ENCODE measurements around the gene DENR.
A peak's percentile ranks its signal among the peaks of the same experiment; 100 is the strongest.
"Not testable (repeated sequence)": the region's sequence is repeated elsewhere in the genome, so short reads cannot be mapped to it uniquely, and the experiment has no call there.

Gene DENR

DNA sequence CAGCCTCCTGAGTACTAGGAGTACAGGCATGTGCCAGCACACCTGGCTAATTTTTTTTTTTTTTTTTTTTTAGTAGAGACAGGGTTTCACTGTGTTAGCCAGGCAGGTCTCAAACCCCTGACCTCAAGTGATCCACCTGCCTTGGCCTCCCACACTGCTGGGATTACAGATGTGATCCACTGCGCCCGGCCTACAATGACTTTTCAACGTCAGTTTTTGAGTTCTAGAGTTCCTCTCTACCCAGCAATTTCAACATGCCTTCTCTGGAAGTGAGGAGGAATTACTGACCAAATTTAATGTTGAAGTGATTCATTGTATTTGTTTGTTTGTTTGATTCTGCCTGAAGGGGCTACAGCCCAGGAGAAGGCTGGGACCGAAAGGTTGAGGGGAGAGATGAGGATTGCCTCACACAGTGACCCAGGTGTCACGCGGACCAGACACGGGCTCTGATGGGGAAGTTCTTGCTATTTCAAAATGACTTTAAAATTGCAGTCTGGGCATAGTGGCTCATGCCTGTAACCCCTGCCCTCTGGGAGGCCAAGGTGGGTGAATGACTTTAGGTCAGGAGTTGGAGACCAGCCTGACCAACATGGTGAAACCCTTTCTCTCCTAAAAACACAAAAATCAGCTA is 8.6 kb upstream of the DENR start:
- DNase-seq, result peak; percentile 71

DNA sequence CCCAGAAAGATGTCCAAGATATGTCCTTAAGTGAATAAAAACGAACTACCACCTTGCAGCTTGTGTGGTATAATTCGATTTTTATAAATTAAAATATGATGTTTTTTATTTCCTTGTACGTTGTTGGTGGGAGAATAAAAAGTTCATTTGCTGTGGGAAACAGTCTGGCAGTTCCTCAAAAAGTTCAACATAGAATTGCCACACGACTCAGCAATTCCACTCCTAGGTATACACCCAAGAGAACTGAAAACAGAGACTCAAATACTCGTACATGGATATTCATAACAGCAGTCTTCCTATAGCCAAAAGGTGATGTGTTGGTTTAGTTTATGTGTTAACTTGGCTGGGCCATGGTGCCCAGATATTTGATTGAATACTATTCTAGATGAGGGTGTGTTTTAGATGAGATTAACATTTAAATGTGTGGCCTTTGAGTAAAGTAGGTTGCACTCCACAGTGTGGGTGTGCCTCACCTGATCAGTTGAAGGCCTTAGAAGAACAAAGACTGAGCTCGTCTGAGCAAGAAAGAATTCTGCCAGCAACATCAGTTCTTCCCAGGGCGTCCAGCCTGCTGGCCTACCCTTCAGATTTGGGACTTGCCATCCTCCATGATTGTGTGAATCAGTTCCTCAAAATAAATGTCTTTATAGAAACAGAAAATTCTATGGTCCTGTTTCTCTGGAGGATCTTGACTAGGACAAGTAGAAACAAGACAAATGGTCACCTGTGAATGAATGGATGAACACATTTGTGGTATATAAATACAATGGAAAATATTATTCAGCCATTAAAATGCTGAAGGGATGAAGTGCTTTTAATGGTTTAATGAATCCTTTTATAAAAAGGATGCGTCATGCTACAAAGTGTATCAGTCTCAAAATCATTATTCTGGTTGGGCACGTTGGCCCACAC is 5.1 kb upstream of the DENR start:
- peak; percentile 28 for DNase-seq

GRCh38 chr12:122749569-122750332 is 2.9 kb upstream of the DENR start:
- no peak for DNase-seq

- DNase-seq, result not testable (repeated sequence)
Measured at GRCh38 chr12:122750781-122751515, 1.7 kb upstream of the DENR start.

DNA sequence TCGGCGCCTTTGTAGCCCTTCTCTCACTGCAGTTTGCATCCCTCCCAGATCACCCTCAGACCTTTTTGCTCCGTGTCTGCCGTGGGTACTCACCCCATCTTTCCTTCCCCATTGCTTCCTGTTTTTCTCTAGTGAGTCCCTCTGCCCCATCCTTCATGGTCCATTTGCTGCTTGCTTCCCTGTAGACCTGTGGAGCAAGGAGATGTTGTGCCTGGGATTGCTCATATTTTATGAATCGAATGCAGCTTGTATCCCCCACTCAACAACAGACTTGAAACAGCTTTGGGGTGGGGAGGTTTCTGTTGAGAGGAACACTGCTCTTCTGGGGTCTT is 661 bp downstream of the DENR start:
- no peak for DNase-seq

DNA sequence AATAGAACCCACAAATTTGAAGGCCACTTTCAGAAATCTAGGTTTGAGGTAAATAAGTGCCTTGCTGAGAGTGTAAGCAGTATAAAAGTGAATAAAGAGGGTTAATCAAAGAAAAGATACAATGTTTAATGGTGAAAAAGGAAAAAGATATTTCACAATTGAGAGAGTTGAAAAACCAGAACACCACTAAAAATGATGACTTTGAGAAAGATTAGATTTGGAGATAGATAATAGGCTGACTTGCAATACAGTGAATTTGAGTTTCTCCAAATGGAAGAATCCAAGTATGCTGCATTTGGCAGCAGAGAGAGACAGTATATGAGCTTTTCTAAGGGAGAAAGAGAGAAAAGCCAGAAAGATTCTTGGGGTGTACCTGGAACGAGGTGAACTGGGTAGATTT is 2.2 kb downstream of the DENR start:
- no peak for DNase-seq

- no peak for DNase-seq
Measured at GRCh38 chr12:122757568-122757967, 4.9 kb downstream of the DENR start.

- DNase-seq, result no peak
Measured at GRCh38 chr12:122785503-122785902, 32.9 kb downstream of the DENR start.

GRCh38 chr12:122788387-122788786 is 35.8 kb downstream of the DENR start:
- no peak for DNase-seq

DNA sequence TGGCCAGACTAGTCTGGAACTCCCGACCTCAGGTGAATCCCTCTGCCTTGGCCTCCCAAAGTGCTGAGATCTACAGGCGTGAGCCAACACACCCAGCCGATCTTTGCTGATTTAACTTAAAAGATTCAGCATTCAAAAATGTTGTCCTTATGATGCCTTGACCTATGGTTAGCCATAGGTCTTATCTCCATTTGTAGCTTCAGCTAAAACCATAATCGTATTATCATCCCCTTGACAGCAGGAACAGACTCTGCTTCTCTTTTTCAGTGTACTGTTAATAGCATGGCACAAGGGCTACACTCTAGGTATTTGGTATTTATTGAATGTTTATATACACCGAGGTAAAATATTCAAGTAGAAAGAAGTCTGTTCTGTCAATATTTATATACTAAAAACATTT is 37.0 kb downstream of the DENR start:
- no peak for DNase-seq

DNA sequence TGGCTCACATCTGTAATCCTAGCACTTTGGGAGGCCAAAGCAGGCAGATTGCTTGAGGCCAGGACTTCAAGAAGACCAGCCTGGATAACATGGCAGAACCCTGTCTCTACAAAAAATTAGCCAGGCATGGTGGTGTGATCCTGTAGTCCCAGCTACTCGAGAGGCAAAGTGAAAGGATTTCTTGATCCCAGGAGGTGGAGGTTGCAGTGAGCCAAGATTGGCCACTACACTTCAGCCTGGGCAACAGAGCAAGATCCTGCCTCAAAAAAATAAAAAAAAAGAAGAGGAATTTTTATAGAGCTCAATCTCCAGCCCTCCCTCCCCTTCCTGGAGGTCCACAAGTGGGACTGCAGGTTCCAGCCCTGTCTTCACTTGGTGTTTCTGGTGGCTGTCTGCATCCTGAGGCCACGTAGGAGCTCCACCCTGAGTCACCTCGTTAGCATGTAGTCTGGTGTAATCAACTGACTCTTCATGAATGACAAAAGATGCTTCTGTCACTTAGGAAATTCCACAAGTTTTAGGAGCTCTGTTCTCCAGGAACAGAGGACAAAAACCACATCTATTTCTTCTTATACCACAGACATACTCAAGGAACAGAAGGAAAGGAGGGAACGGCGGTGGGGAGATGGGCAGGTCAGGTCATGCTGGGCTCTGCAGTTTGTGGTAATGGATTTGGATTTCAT is 37.9 kb downstream of the DENR start:
- peak; percentile 17 for DNase-seq

GRCh38 chr12:122793685-122794106 is 41.1 kb downstream of the DENR start:
- peak; percentile 74 for DNase-seq

DNA sequence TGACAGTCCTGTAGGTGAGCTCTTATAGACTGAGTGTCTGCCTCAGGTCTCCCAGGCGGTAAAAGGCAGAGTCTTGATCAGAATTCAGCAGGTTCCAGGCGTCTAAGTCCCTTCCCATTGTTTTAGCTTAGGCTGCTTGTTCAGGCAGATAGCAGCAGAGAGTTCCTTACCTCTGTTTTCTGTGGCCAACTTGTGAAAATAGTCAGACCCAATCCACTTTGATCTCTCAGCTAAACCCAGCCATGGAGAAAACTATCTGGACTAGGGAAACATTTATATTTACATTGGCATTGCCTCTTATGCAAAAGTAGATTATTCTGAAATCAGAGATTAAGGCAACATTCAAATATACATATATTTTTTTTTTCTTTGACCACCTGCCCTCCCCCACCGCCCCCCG is 43.2 kb downstream of the DENR start:
- no peak for DNase-seq

- no peak for DNase-seq
Measured at GRCh38 chr12:122799641-122800243, 47.1 kb downstream of the DENR start.

DNA sequence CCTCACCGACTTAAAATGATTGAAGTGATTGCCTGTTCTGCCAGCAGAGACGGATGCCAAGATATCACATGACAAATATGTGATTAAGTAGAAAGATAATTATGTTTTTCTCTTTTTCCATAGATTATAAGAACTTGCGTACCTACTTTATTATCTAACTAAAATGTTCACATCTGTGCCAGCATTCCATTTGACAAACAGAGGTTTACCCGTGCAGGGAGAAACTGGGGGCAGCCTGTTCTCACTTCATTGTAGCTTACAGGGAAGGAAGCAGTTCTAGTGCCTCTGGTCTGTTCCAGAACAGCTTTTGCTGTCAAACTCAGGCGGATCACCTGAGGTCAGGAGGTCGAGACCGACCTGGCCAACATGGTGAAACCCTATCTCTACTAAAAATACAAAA is 51.3 kb downstream of the DENR start:
- no peak for DNase-seq

- not testable (repeated sequence) for DNase-seq
Measured at GRCh38 chr12:122804957-122805356, 52.3 kb downstream of the DENR start.

DNA sequence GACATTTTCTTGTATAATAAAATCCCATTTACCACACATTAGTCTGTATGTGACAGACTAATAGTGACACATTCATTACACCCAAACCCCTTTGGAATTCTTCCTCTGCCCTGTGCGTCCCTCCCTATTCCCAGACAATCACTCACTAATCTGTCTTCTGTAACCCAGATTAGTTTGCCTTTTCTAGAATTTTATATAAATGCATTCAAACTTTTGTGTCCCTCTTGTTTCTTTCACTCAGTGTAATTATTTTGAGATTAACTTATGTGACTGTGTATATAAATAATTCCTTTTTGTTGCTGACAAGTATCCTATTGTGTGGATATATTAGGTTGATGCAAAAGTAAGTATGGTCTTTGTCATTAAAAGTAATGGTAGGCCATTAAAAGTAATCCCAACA is 55.0 kb downstream of the DENR start:
- DNase-seq, result no peak

DNA sequence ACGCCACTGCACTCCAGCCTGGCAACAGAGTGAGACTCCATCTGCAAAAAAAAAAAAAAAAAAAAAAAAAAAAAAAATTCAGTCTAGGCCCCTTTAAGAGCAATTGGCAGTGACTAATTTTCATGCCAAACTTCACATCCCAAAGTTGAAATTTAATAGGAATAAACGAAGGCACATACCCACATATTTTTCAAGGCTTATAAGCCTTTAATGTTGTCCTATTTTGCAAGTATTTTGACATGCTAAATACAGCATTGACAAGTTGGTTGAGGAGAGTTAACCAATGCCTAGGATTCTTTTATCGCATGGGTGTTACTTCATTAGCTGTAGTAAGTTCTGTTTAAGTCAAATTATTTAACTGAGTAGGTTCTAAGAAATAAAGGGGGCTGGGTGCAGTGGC is 59.2 kb downstream of the DENR start:
- no peak for DNase-seq

DNA sequence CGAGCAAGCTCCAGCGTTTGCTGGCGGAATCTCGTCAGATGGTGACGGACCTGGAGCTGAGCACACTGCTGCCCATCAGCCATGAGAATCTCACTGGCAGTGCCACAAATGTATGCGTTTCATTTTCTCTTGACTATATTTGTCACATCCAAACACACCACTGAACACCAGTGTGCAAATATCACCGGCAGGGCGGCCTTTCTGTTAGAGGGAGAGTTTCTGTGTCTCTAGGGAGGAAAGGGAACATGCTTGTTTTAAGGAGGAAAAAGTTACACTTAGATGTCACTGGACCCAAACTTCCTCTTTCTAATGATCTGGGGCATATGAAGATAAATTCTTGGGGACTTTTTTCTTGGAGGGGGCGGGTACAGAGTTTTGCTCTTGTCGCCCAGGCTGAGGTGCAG is 60.7 kb downstream of the DENR start:
- peak; percentile 22 for DNase-seq

DNA sequence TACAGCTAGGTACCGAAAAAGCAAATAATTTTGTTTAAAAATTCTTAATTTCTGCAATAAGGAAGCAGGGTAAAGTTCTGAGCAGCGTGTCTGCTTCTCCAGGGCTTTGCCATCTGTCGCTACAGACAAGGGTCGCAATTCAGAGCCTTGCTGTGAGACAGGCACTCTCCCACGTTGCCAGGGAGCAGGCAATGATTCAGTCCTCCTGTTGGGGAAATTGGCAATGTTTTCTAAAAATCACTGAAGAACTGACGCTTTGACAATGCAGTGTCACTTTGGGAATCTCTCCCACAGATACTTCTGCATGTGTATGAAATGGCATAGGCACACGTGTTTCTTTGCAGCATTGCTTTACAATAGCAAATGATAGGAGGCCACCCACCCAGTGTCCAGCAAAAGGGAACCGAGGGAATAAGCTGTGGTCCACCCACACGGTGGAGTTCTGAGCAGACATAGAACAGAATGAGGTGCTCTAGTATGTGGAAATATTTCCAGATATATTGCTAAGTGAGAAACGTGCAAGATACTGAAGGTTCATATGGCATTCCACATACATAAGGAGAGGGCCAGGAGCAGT is 66.7 kb downstream of the DENR start:
- no peak for DNase-seq

- DNase-seq, result no peak
Measured at GRCh38 chr12:122820138-122820537, 67.5 kb downstream of the DENR start.

Measured in suppressor macrophage treated with lipopolysaccharide for 4 hours (primary cell).